Rectal smooth muscle tissue (tissue), 1 donor: ENCODE data around the gene IQUB.

ENCODE experiments used
- H3K27ac ChIP-seq: one replicate; pipeline ENCODE4 v1.7.0; 2013; ENCODE audit warnings: low read depth, low read length, inconsistent platforms
- H3K27me3 ChIP-seq: one replicate; pipeline ENCODE4 v1.7.0; 2013; ENCODE audit warnings: low read length; ENCODE audit not compliant: control insufficient read depth, insufficient read depth
- H3K36me3 ChIP-seq: one replicate; pipeline ENCODE4 v1.7.0; 2013; ENCODE audit warnings: low read length; ENCODE audit not compliant: control insufficient read depth, insufficient read depth
- H3K4me1 ChIP-seq: one replicate; pipeline ENCODE4 v1.7.0; 2013; ENCODE audit warnings: low read length; ENCODE audit not compliant: control insufficient read depth, insufficient read depth
- H3K4me3 ChIP-seq: one replicate; pipeline ENCODE4 v1.7.0; 2013; ENCODE audit warnings: low read length
- H3K9ac ChIP-seq: one replicate; pipeline ENCODE4 v1.7.0; 2013; ENCODE audit warnings: low read length

Gene IQUB

DNA sequence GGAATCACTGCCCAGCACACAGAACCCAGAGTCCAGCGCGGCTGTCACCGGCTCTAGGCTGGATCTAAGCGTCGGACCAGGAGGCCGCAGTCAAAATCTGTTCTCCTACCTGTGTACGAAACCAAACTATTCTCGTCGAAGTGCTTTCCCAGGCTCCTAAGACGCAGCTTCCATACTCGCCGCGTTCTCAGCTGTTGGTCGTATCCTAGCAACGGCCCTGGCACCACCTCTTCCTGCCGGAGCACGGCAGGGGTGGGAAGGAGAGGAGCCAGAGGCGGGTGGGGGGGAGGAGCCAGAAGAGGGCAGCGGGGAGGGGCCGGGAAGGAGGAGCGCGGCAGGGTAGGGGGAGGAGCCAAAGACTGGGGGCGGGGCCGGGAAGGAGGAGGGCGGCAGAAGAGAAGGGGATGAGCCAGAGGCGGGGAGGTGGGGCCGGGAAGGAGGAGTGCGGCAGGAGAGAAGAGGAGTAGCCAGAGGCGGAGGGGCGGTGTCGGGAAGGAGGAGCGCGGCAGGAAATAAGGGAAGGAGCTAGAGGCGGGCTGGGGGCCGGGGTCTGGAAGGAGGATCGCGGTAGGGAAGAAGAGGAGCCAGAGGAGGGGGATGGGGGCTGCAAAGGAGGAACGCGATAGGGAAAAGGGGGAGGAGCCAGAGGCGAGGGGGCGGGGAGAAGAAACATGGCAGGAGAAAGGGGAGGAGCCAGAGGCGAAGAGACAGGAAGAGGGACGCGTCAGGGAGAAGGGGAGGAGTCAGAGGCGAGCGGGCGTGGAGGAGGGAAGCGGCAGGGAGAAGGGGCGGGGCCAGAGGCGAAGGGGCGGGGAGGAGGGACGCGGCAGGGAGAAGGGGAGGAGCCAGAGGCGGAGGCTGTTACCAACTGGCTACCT lies at the start of gene IQUB:
Gene IQUB, minus strand, starts transcription at position 213 of the 878 bp plus-strand sequence. CDS start 22,255 bp downstream, outside the sequence.
- Histone ChIP-seq H3K4me1 (no peaks in the 10 kb centered on the region), H3K27ac (peak within 1 kb of the TSS; percentile 89), H3K27me3 (no peaks in the 10 kb centered on the region), H3K9ac (no peak within 1 kb of the TSS), H3K4me3 (peak within 1 kb of the TSS; percentile 73), H3K36me3 (no peaks in the 10 kb centered on the region)

DNA sequence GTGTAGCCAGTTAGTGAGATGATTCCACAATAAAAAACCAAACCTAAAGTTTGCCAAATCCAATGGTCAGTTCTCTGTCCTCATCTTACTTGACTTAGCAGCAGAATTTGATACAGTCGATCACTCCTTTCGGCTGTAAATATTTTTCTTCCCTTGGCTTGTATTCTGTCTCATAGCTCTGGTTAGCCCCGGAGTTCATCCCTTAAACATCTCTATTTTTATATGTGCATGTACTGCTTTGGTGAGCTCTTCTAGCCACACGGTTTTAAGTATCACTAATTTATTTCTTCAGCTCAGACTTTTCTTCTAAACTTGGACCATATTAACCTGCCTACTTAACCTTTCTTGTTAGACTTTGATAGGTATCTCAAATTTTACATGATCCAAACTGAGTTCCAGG lies 49.4 kb upstream of the IQUB start:
- Histone ChIP-seq H3K4me3 (no peak overlapping the region), H3K36me3 (no peaks in the 10 kb centered on the region), H3K9ac (no peak overlapping the region), H3K4me1 (no peaks in the 10 kb centered on the region), H3K27me3 (no peaks in the 10 kb centered on the region), H3K27ac (no peak overlapping the region)

DNA sequence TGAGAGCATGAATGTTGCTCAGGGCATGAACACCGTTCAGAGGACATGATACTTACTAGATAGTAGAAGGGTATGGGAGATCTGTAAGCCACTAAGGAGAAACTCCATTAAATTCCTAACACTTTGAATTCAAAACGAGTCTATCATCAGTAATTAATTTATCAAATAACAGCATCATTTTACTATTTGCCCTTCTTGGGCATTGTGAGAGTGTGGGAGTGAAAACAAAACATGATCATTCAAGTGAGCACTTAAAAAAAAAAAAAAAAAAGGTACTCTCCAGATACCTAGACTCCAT lies 46.7 kb upstream of the IQUB start:
- no peaks in the 10 kb centered on the region for H3K4me1 ChIP-seq
- H3K36me3 ChIP-seq = no peaks in the 10 kb centered on the region
- no peaks in the 10 kb centered on the region for H3K27me3 ChIP-seq
- H3K4me3 ChIP-seq = no peak overlapping the region
- H3K9ac ChIP-seq = no peak overlapping the region
- H3K27ac ChIP-seq = no peak overlapping the region

GRCh38 chr7:123580406-123581161 lies 46.2 kb upstream of the IQUB start:
- Histone ChIP-seq H3K36me3 (no peaks in the 10 kb centered on the region), H3K4me1 (no peaks in the 10 kb centered on the region), H3K27me3 (no peaks in the 10 kb centered on the region), H3K27ac (no peak overlapping the region), H3K9ac (no peak overlapping the region), H3K4me3 (no peak overlapping the region)

- no peaks in the 10 kb centered on the region for H3K4me1 ChIP-seq
- no peak overlapping the region for H3K27ac ChIP-seq
- no peak overlapping the region for H3K9ac ChIP-seq
- H3K4me3 ChIP-seq = no peak overlapping the region
- H3K36me3 ChIP-seq = no peaks in the 10 kb centered on the region
- no peaks in the 10 kb centered on the region for H3K27me3 ChIP-seq
These were observed 45.0 kb upstream of the IQUB start for GRCh38 chr7:123579416-123579815.

DNA sequence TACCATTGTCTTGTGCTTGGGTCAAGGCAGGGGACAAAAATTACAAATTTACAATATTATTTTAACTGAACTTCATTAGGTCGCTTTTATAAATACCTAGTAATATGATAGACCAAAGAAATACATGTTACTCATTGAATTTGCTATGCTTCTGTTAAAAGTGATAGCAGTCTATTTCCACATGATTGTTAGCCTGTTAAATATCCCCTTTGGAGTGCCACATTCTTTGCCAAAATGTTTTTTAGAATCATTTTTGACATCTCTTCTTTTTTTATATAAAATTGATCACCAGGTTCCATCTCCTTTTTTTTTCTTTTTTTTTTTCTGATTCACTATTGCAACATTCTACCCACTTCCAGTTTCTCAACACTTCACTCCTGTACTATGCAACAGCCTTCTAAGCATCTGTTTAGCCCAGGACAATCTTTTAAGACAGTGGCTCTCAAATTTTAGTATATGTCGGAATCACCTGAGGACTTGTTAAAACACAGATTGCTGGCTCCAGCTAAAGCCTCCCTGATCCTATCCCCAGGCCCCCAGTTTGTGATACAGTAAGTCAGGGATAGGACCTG lies 39.6 kb upstream of the IQUB start:
- Histone ChIP-seq H3K4me1 (no peaks in the 10 kb centered on the region), H3K27ac (no peak overlapping the region), H3K4me3 (no peak overlapping the region), H3K9ac (no peak overlapping the region), H3K27me3 (no peaks in the 10 kb centered on the region), H3K36me3 (no peaks in the 10 kb centered on the region)

GRCh38 chr7:123573341-123573740 lies 38.9 kb upstream of the IQUB start:
- Histone ChIP-seq H3K4me1 (no peaks in the 10 kb centered on the region), H3K4me3 (no peak overlapping the region), H3K27me3 (no peaks in the 10 kb centered on the region), H3K9ac (no peak overlapping the region), H3K27ac (no peak overlapping the region), H3K36me3 (no peaks in the 10 kb centered on the region)

DNA sequence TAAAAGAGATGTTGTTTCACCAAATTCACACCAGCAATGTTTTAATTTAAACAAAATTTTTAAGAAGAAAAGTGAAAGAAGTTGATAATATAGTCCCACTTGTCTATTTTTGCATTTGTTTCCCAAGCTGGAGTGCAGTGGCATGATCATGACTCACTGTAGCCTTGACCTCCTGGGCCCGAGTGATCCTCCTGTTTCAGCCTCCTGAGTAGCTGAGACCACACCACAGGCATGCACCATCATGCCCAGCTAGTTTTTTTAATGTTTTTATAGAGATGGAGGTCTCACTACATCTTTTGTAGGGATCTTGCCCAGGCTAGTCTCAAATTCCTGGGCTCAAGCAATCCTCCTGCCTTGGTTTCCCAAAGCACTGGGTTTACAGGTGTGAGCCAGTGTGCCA lies 37.3 kb upstream of the IQUB start:
- H3K9ac ChIP-seq = no peak overlapping the region
- no peak overlapping the region for H3K27ac ChIP-seq
- no peaks in the 10 kb centered on the region for H3K27me3 ChIP-seq
- H3K4me3 ChIP-seq = no peak overlapping the region
- no peaks in the 10 kb centered on the region for H3K4me1 ChIP-seq
- no peaks in the 10 kb centered on the region for H3K36me3 ChIP-seq

- no peak overlapping the region for H3K4me3 ChIP-seq
- H3K27me3 ChIP-seq = no peaks in the 10 kb centered on the region
- no peaks in the 10 kb centered on the region for H3K4me1 ChIP-seq
- H3K36me3 ChIP-seq = no peaks in the 10 kb centered on the region
- H3K9ac ChIP-seq = no peak overlapping the region
- no peak overlapping the region for H3K27ac ChIP-seq
These were observed 36.8 kb upstream of the IQUB start for GRCh38 chr7:123571187-123571586.

DNA sequence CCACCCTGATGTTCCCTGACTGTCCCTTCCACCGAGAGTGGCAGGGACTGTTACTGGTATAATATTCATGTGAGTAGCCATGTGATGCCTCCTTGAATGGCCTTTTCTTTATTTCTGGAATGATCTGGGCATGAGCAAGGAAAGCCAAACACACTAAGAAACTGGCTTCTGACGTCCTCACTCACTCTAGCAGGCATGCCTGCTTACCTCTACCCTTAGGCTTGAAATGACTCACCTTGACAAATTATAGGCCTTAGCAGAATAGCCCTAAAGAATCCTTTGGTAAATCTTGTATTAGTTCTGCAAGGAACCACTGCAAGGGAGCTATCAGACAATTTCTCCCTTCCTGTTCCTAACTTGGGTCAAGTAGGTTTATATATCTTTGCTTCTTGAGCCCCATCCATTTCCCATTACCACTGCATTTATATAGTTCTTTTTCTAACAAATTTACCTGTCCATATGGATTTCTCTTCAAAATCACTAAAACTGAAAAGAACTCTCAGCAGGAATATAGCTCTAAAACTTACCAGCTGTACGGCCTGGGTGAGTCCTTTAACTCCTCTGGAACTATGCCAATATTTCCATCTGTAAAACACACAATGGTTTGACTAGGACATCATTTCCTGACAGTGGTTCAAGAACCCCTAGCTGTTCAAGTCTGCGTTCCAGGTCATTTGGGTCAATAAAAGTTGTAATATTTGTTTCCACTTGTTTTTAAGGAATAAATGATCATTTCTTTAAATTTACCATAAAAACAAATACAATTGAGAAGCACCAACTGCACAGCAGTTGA lies 36.2 kb upstream of the IQUB start:
- Histone ChIP-seq H3K27me3 (no peaks in the 10 kb centered on the region), H3K9ac (no peak overlapping the region), H3K27ac (no peak overlapping the region), H3K4me3 (no peak overlapping the region), H3K4me1 (no peaks in the 10 kb centered on the region), H3K36me3 (no peaks in the 10 kb centered on the region)

DNA sequence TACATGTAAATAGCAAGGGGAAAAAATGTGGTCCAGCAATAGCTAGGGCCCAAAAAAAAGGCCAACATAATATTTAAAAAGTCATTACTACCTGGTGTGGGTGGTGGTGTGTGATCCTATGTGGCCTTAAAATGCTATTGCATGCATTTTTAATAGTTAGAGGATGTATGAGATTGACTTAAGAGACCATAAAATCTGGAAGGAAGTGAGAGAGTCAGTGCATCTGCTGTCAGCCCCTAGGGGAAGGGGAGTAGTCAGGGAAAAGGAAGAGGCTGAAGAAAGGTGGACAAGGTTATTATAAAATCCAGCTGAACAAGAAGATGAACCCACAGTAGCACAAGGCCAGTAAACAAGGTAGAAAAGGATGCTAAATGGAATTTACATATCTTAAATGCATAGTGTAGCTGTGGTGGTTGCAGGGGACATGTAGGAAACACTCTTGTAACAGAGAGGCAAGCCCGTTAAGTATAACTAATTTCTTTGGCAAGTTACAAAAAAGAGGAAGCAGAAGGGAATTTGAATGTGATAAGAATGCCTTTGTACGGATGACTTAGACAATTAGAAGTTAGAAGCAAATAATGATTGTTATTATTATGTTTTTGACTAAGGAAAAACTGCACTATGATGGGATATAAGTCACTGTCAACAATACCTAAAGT lies 35.1 kb upstream of the IQUB start:
- Histone ChIP-seq H3K27ac (no peak overlapping the region), H3K9ac (no peak overlapping the region), H3K36me3 (no peaks in the 10 kb centered on the region), H3K27me3 (no peaks in the 10 kb centered on the region), H3K4me1 (no peaks in the 10 kb centered on the region), H3K4me3 (no peak overlapping the region)

DNA sequence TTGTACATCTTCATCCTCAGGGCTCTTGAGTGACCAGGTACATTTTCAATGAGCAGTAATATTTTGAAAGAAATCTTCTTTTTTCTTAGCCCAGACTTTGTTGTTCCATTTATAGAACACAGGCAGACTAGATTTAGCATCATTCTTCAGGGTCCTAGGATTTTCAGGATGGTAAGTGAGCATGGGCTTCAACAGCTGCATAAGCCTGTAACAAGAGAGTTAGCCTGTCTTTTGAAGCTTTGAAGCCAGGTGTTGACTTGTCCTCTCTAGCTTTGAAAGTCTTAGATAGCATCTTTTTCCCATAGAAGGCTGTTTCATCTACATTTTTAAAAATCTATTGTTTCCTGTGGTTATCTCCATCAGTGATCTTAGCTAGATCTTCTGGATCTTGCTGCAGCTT lies 27.7 kb upstream of the IQUB start:
- no peak overlapping the region for H3K4me3 ChIP-seq
- no peak overlapping the region for H3K27ac ChIP-seq
- H3K4me1 ChIP-seq = no peaks in the 10 kb centered on the region
- no peak overlapping the region for H3K9ac ChIP-seq
- H3K36me3 ChIP-seq = no peaks in the 10 kb centered on the region
- no peaks in the 10 kb centered on the region for H3K27me3 ChIP-seq
